Right lobe of liver (tissue), 6 donors: ENCODE measurements around the gene OCIAD1. TPM values are rescaled to one million over a fixed set of nuclear protein-coding genes. Genes with fewer than 3 reads are reported as not detected.

Experiments used
- ATAC-seq, 4 donors: fragments of 200-7000 bp; cut with Tn5 transposase; one replicate each; pipeline ENCODE4 v1.9.1; 2020; ENCODE audit warnings: mild to moderate bottlenecking in 4 of 4, moderate library complexity in 4 of 4
- DNase-seq, 3 donors: peaks; one replicate each; pipeline ENCODE4 v3.0.0-alpha.2; 2020
- H3K27ac ChIP-seq, 3 donors: fragments of 200-600 bp; one replicate each; pipeline ENCODE4 v1.8.0; 2022
- H3K27me3 ChIP-seq, 2 donors: fragments of 200-600 bp; one replicate each; pipeline ENCODE4 v1.8.0; 2022
- H3K36me3 ChIP-seq, 4 donors: fragments of 200-600 bp; sonication (generic) in 1 of 4; one replicate each; pipeline versions ENCODE4 v1.5.1 to v1.8.0; 2017 to 2022; ENCODE audit warnings: control low read depth in 1 of 4
- H3K4me1 ChIP-seq, 4 donors: fragments of 200-600 bp; sonication (generic) in 1 of 4; one replicate each; pipeline versions ENCODE4 v1.5.1 to v1.8.0; 2017 to 2022; ENCODE audit warnings: control low read depth in 1 of 4
- H3K4me3 ChIP-seq, 3 donors: fragments of 200-600 bp; one replicate each; pipeline ENCODE4 v1.8.0; 2022
- H3K9me3 ChIP-seq, 4 donors: fragments of 200-600 bp; sonication (generic) in 1 of 4; one replicate each; pipeline versions ENCODE4 v1.5.1 to v1.8.0; 2017 to 2022; ENCODE audit warnings: control low read depth in 1 of 4
- CTCF ChIP-seq, 4 donors: fragments of 200-600 bp in 3 of 4; fragments of 450-650 bp in 1 of 4; IDR thresholded peaks; one replicate each; pipeline versions ENCODE4 v1.5.1 to v1.8.0; 2016 to 2022; ENCODE audit warnings: antibody characterized with exemption in 4 of 4, mild to moderate bottlenecking in 2 of 4
- POLR2A ChIP-seq: fragments of 450-650 bp; IDR thresholded peaks from one replicate; pipeline ENCODE4 v1.6.1; 2017; ENCODE audit warnings: antibody characterized with exemption, mild to moderate bottlenecking
- WGBS: methylation state at CpG from one replicate; pipeline ENCODE4 v1.1.6; 2018; ENCODE audit warnings: low coverage, low lambda C conversion rate; ENCODE audit not compliant: insufficient coverage; ENCODE audit errors: missing lambda C conversion rate; 5-methylcytosine and 5-hydroxymethylcytosine counted together
- intact Hi-C, 2 donors: fragments of 100-400 bp; cut with DNase I; formaldehyde crosslinking; loops; one replicate each; pipeline versions ENCODE4 v1.11.2 to v1.14.1; 2022
- total RNA-seq, 6 experiments: library from RNA; depleted of rRNA in 2 of 6; stranded (reverse); fragments of >200 nt in 2 of 6; fragmentation: NEBNext Ultra II Directional in 3 of 6; extraction: Animal tissue kit (Norgen Biotek cat#: 25700) in 3 of 6; gene quantifications; one replicate each; pipeline versions ENCODE4 v1.1.0 to v1.2.4, GENCODE V29; 2016 to 2023
- donor health status: DM: no; HTN: yes; CAD: no.
- donor health status: DM: no; HTN: no; CAD: no.
- donor health status: DM: no; HTN: no; CAD: no.
- donor health status: DM: no; HTN: yes; CAD: no.
- donor health status: DM: no; HTN: yes; CAD: no.

OCIAD1 gene
- total RNA-seq, 6 experiments from 2014 or later, result 94.8 to 120 (median 108) TPM

GRCh38 chr4:48787056-48787455 is 43.8 kb upstream of the OCIAD1 start:
- Histone ChIP-seq H3K4me1 (peaks cover 0 to 12% (median 5%) of the 10 kb centered on the region in 4 donors), H3K27ac (no peak overlapping the region), H3K9me3 (no peaks in the 10 kb centered on the region), H3K27me3 (no peaks in the 10 kb centered on the region), H3K36me3 (no peaks in the 10 kb centered on the region), H3K4me3 (no peak overlapping the region)
- DNase-seq, result no peak
- WGBS, result 71% methylated on average over 1 of the region's 1 CpG
- TF ChIP-seq CTCF (IDR thresholded peaks at IDR 0.05) (no peak), POLR2A (no peak)
- no peak for ATAC-seq
- intact Hi-C loops, result no loop called here

- peak; percentile 47 to 83 (median 66) for ATAC-seq
- peak overlapping the region in 2 of 3 donors; percentile 13 to 66 for H3K27ac ChIP-seq
- intact Hi-C loops, result no loop called here
- no peak for DNase-seq
- no peak for TF ChIP-seq POLR2A
- no peak for TF ChIP-seq CTCF (IDR thresholded peaks at IDR 0.05)
- no peaks in the 10 kb centered on the region for H3K36me3 ChIP-seq
- no peaks in the 10 kb centered on the region for H3K9me3 ChIP-seq
- no peaks in the 10 kb centered on the region for H3K27me3 ChIP-seq
- no peak overlapping the region for H3K4me3 ChIP-seq
- peaks cover 0 to 12% (median 5%) of the 10 kb centered on the region in 4 donors for H3K4me1 ChIP-seq
Observed at GRCh38 chr4:48790561-48790960, 40.3 kb upstream of the OCIAD1 start.

GRCh38 chr4:48791313-48791712 is 39.6 kb upstream of the OCIAD1 start:
- H3K27ac ChIP-seq, result peak overlapping the region in 2 of 3 donors; percentile 13 to 66

GRCh38 chr4:48792348-48793006 is 38.4 kb upstream of the OCIAD1 start:
- ATAC-seq, result no peak
- DNase-seq, result no peak
- Histone ChIP-seq H3K27ac (no peak overlapping the region), H3K27me3 (no peaks in the 10 kb centered on the region), H3K4me1 (peaks cover 0 to 12% (median 5%) of the 10 kb centered on the region in 4 donors), H3K36me3 (no peaks in the 10 kb centered on the region), H3K4me3 (no peak overlapping the region), H3K9me3 (no peaks in the 10 kb centered on the region)
- TF ChIP-seq POLR2A, result no peak
- no peak for TF ChIP-seq CTCF (IDR thresholded peaks at IDR 0.05)
- intact Hi-C loops, result no loop called here
- 85% methylated on average over 5 of the region's 5 CpGs for WGBS

More at GRCh38 chr4:48791313-48791712, 39.6 kb upstream of the OCIAD1 start:
- intact Hi-C loops, result no loop called here
- Histone ChIP-seq H3K9me3 (no peaks in the 10 kb centered on the region), H3K27me3 (no peaks in the 10 kb centered on the region), H3K4me1 (peaks cover 0 to 12% (median 5%) of the 10 kb centered on the region in 4 donors), H3K36me3 (no peaks in the 10 kb centered on the region), H3K4me3 (no peak overlapping the region)
- no peak for TF ChIP-seq CTCF (IDR thresholded peaks at IDR 0.05)
- TF ChIP-seq POLR2A, result no peak
- ATAC-seq, result peak; percentile 83 to 94 (median 88)
- no peak for DNase-seq

GRCh38 chr4:48795108-48795507 is 35.8 kb upstream of the OCIAD1 start:
- Histone ChIP-seq H3K4me1 (peaks cover 0 to 12% (median 5%) of the 10 kb centered on the region in 4 donors), H3K9me3 (no peaks in the 10 kb centered on the region), H3K27me3 (no peaks in the 10 kb centered on the region), H3K27ac (no peak overlapping the region), H3K36me3 (no peaks in the 10 kb centered on the region), H3K4me3 (no peak overlapping the region)
- WGBS, result 95% methylated on average over 2 of the region's 3 CpGs
- TF ChIP-seq POLR2A (no peak), CTCF (IDR thresholded peaks at IDR 0.05) (no peak)
- no peak for DNase-seq
- ATAC-seq, result no peak
- intact Hi-C loops, result no loop called here
